ENCODE results near the gene PRKN. TPM values are rescaled to one million over a fixed set of nuclear protein-coding genes. Genes with fewer than 3 reads are reported as not detected.

The PRKN gene
- total RNA-seq, 2 donors from 2014 or later, result 8.3 to 8.4 TPM

- H3K36me3 Mint-ChIP-seq (ENCODE audit: low read depth), result no peaks in the 10 kb centered on the region
- H3K27ac Mint-ChIP-seq, result peak overlapping the region; percentile 41
- H3K9me3 ChIP-seq (ENCODE audit: control insufficient read depth, low read length, poor library complexity, severe bottlenecking), result no peaks in the 10 kb centered on the region
- no peak overlapping the region for H3K4me3 Mint-ChIP-seq
- DNase-seq, result no peak
- H3K27me3 Mint-ChIP-seq, result no peaks in the 10 kb centered on the region
- no peak for ATAC-seq
- peaks cover 9% of the 10 kb centered on the region for H3K4me1 Mint-ChIP-seq
These were observed 1269.2 kb downstream of the PRKN start for GRCh38 chr6:161458201-161458951.

DNA sequence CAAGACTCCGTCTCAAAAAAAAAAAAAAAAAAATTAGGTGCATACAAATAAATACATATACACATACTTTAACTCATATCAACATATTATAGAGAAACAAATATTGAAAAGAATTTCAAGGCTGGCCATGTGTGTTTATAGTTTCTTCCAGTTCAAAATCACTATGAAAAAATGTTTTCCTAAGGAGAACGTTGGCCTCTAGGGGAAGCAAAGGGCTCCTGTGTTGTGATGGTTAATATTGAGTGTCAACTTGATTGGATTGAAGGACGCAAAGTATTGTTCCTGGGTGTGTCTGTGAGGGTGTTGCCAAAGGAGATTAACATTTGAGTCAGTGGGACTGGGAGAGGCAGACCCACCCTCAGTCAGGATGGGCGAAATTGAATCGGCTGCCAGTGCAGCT is 1271.7 kb downstream of the PRKN start:
- Mint-ChIP-seq H3K4me3 (no peak overlapping the region), H3K27me3 (no peaks in the 10 kb centered on the region), H3K27ac (no peak overlapping the region), H3K36me3 (ENCODE audit: low read depth) (no peaks in the 10 kb centered on the region), H3K4me1 (peaks cover 9% of the 10 kb centered on the region)
- H3K9me3 ChIP-seq (ENCODE audit: control insufficient read depth, low read length, poor library complexity, severe bottlenecking), result no peaks in the 10 kb centered on the region
- ATAC-seq, result no peak
- no peak for DNase-seq

- no peaks in the 10 kb centered on the region for H3K27me3 Mint-ChIP-seq
- no peak for ATAC-seq
- no peak overlapping the region for H3K4me3 Mint-ChIP-seq
- peaks cover 2% of the 10 kb centered on the region for H3K4me1 Mint-ChIP-seq
- H3K9me3 ChIP-seq (ENCODE audit: control insufficient read depth, low read length, poor library complexity, severe bottlenecking), result no peaks in the 10 kb centered on the region
- no peak overlapping the region for H3K27ac Mint-ChIP-seq
- no peak for DNase-seq
- H3K36me3 Mint-ChIP-seq (ENCODE audit: low read depth), result no peaks in the 10 kb centered on the region
These were observed 1274.0 kb downstream of the PRKN start for GRCh38 chr6:161453558-161453957.

DNA sequence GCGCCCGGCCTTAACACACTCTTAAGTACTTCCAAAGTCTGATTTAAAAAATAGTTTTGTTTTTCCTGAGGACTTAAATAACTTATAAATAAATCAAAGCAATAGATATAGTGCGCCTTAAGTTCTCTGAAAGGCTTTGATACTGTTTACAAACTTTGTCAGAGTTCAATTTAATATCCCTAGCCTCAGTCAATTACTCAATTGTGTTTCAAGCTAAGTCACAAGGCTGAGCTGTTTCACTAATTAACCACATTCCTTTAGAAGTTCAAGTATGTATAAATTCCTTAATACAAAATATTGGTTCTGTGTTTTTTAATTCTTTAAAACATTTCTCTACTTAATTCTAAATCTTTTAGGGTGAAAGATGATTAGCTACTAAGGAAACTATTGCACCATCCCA is 1275.3 kb downstream of the PRKN start:
- H3K27ac Mint-ChIP-seq, result no peak overlapping the region
- H3K4me1 Mint-ChIP-seq, result no peaks in the 10 kb centered on the region
- H3K9me3 ChIP-seq (ENCODE audit: control insufficient read depth, low read length, poor library complexity, severe bottlenecking), result no peaks in the 10 kb centered on the region
- no peaks in the 10 kb centered on the region for H3K27me3 Mint-ChIP-seq
- H3K36me3 Mint-ChIP-seq (ENCODE audit: low read depth), result no peaks in the 10 kb centered on the region
- no peak for ATAC-seq
- DNase-seq, result no peak
- H3K4me3 Mint-ChIP-seq, result no peak overlapping the region

DNA sequence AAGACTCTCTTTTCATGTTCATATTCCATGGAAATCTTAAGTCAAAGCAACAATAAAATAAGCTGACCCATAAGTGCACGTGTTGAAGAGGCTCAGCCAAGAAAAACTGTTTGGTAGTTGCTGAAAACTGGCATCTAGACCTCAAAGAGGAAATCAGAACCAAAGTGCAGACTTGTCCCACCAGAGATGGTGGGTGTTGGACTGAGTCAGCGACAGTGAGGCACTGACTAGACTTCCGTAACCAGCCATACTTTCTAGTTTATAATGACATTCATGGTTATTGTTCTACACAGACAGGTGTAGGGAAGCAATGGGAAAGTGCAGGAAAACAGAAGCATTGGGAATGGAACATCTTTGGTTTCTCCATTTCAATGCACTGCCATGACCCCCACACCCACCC is 1278.0 kb downstream of the PRKN start:
- Mint-ChIP-seq H3K27ac (no peak overlapping the region), H3K4me1 (peaks cover under 1% of the 10 kb centered on the region), H3K4me3 (no peak overlapping the region), H3K36me3 (ENCODE audit: low read depth) (no peaks in the 10 kb centered on the region), H3K27me3 (no peaks in the 10 kb centered on the region)
- ATAC-seq (no peak), DNase-seq (no peak)
- no peaks in the 10 kb centered on the region for H3K9me3 ChIP-seq (ENCODE audit: control insufficient read depth, low read length, poor library complexity, severe bottlenecking)

- Mint-ChIP-seq H3K36me3 (ENCODE audit: low read depth) (no peaks in the 10 kb centered on the region), H3K4me3 (no peak overlapping the region), H3K4me1 (peaks cover 3% of the 10 kb centered on the region), H3K27ac (no peak overlapping the region), H3K27me3 (peaks cover 5% of the 10 kb centered on the region)
- H3K9me3 ChIP-seq (ENCODE audit: control insufficient read depth, low read length, poor library complexity, severe bottlenecking), result no peaks in the 10 kb centered on the region
- ATAC-seq (no peak), DNase-seq (no peak)
These were observed 1280.6 kb downstream of the PRKN start for GRCh38 chr6:161446949-161447348.

- no peak for DNase-seq
- H3K36me3 Mint-ChIP-seq (ENCODE audit: low read depth), result no peaks in the 10 kb centered on the region
- H3K27me3 Mint-ChIP-seq, result peaks cover 5% of the 10 kb centered on the region
- no peak for ATAC-seq
- H3K27ac Mint-ChIP-seq, result no peak overlapping the region
- H3K4me3 Mint-ChIP-seq, result no peak overlapping the region
- peaks cover 3% of the 10 kb centered on the region for H3K4me1 Mint-ChIP-seq
- H3K9me3 ChIP-seq (ENCODE audit: control insufficient read depth, low read length, poor library complexity, severe bottlenecking), result no peaks in the 10 kb centered on the region
These were observed 1281.2 kb downstream of the PRKN start for GRCh38 chr6:161446296-161446925.

DNA sequence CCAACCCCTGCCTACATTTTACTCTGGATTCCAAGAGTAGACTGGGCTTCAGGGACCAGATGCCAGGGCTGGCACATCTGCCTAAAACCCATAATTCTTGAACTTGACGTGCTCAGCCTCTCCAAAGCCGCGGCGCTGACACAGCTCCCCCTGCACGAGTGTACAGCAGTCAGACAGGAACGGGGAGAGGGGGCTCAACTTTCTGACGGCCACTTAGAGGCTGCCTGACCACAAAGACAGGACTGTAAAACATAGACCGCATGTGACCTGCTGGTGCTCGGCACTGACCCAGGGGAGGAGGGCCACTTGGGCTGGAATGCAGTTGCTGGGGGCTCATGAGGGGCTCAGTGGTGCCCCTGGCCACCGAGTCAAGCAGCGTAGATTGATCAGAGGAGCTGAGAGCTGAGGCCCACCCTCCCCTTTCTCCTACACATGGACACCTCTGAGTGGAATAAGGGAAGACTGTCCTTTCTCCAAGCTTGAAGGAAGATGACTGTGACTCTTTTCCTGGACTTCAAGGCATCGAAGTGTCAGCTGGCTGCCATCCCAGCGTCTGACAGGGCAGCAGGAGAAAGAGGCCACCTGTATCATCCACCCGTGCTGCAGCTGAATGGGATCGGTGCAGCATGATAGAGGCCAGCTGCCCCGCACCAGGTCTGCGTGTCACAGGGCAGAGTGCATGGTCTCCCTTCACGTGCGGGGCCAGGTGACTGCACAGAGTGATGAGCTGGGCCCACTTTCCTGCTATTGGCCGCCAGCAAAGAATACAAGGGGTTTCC is 1282.4 kb downstream of the PRKN start:
- Mint-ChIP-seq H3K36me3 (ENCODE audit: low read depth) (no peaks in the 10 kb centered on the region), H3K4me3 (peak overlapping the region; percentile 15), H3K27me3 (peaks cover 5% of the 10 kb centered on the region), H3K27ac (no peak overlapping the region), H3K4me1 (peaks cover 3% of the 10 kb centered on the region)
- no peak for DNase-seq
- ATAC-seq, result no peak
- no peaks in the 10 kb centered on the region for H3K9me3 ChIP-seq (ENCODE audit: control insufficient read depth, low read length, poor library complexity, severe bottlenecking)

DNA sequence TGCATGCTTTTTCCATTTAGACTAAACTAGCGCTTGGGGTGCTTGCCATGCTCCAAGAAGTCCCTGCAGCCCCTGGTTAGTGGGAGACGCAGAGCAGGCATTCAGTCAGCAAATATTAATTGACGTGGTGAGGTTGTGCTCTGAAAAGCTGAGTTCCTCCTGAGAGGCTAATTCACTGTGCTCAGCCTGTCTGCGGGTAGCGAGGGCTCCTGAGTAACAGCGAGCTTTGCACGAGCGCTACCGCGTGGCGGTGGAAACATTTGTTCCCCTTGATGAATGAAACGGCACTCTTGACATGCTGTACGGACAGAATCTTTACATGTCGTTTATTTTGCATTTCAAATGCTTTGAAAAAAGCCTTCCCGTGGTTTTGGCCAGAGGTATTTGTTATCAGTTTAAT is 1283.1 kb downstream of the PRKN start:
- Mint-ChIP-seq H3K4me3 (peak overlapping the region; percentile 7), H3K36me3 (ENCODE audit: low read depth) (no peaks in the 10 kb centered on the region), H3K27me3 (peaks cover 5% of the 10 kb centered on the region), H3K27ac (no peak overlapping the region), H3K4me1 (peaks cover 3% of the 10 kb centered on the region)
- H3K9me3 ChIP-seq (ENCODE audit: control insufficient read depth, low read length, poor library complexity, severe bottlenecking), result no peaks in the 10 kb centered on the region
- ATAC-seq, result no peak
- no peak for DNase-seq

DNA sequence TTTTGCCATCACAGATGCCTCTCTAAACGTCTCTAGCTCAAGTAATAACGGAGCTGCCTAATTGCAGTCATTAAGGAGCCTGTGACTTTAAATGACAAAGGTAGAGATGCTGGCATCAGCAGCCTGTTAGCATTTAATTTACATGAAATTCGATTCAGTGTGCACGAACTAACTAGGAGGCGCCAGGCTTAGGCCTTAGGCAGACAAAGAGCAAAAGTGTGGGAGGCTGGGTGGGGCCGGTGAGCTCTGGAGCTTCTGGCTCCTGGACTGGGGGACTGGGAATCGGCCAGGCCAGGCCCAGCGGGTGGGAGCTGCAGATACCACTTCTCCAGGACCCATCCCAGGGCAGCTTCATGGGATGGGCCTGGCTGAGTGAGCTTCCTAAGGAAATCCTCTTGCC is 1283.7 kb downstream of the PRKN start:
- H3K27me3 Mint-ChIP-seq, result peaks cover 5% of the 10 kb centered on the region
- peaks cover 3% of the 10 kb centered on the region for H3K4me1 Mint-ChIP-seq
- DNase-seq (no peak), ATAC-seq (no peak)
- H3K4me3 Mint-ChIP-seq, result no peak overlapping the region
- H3K27ac Mint-ChIP-seq, result no peak overlapping the region
- no peaks in the 10 kb centered on the region for H3K36me3 Mint-ChIP-seq (ENCODE audit: low read depth)
- no peaks in the 10 kb centered on the region for H3K9me3 ChIP-seq (ENCODE audit: control insufficient read depth, low read length, poor library complexity, severe bottlenecking)

DNA sequence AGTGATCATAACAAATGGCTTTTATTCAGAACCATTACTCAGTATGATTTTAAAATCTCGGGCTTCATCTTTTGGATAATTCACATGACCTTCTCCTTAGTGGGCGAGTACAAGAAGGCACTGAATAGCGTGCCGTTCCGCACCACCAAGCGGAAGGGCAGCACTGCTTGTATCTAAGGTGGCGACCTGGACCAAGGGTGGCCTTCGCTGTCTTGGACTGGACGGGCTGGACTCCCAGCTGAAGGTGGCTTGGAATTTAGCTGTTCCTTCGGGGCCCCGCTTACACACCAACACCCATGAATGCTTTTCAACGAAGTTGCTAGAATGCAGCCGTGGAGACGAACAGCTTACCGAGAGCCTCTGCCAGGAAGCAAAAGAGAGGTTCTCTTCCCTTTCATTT is 1285.1 kb downstream of the PRKN start:
- peaks cover 5% of the 10 kb centered on the region for H3K27me3 Mint-ChIP-seq

GRCh38 chr6:161440299-161440698 is 1287.3 kb downstream of the PRKN start:
- Mint-ChIP-seq H3K4me1 (peaks cover 3% of the 10 kb centered on the region), H3K36me3 (ENCODE audit: low read depth) (no peaks in the 10 kb centered on the region), H3K27me3 (peaks cover 11% of the 10 kb centered on the region), H3K27ac (no peak overlapping the region), H3K4me3 (no peak overlapping the region)
- no peaks in the 10 kb centered on the region for H3K9me3 ChIP-seq (ENCODE audit: control insufficient read depth, low read length, poor library complexity, severe bottlenecking)
- no peak for DNase-seq
- ATAC-seq, result no peak

More for the DNA sequence above, 1285.1 kb downstream of the PRKN start:
- Mint-ChIP-seq H3K27ac (no peak overlapping the region), H3K36me3 (ENCODE audit: low read depth) (no peaks in the 10 kb centered on the region), H3K4me1 (peaks cover 3% of the 10 kb centered on the region), H3K4me3 (no peak overlapping the region)
- no peak for ATAC-seq
- H3K9me3 ChIP-seq (ENCODE audit: control insufficient read depth, low read length, poor library complexity, severe bottlenecking), result no peaks in the 10 kb centered on the region
- DNase-seq, result no peak

- no peaks in the 10 kb centered on the region for H3K4me1 Mint-ChIP-seq
- H3K9me3 ChIP-seq (ENCODE audit: control insufficient read depth, low read length, poor library complexity, severe bottlenecking), result no peaks in the 10 kb centered on the region
- H3K27me3 Mint-ChIP-seq, result peaks cover 11% of the 10 kb centered on the region
- H3K36me3 Mint-ChIP-seq (ENCODE audit: low read depth), result no peaks in the 10 kb centered on the region
- no peak for ATAC-seq
- no peak overlapping the region for H3K27ac Mint-ChIP-seq
- DNase-seq, result no peak
- H3K4me3 Mint-ChIP-seq, result no peak overlapping the region
These were observed 1288.5 kb downstream of the PRKN start for GRCh38 chr6:161439093-161439492.

All from T-helper 17 cell (primary cell).